ENCODE measurements around the gene SYS1. TPM values are rescaled to one million over a fixed set of nuclear protein-coding genes. Genes with fewer than 3 reads are reported as not detected.
A peak's percentile ranks its signal among the peaks of the same experiment; 100 is the strongest.

The SYS1 gene
- total and polyA plus RNA-seq, 10 donors, result 15.1 to 69.8 (median 32.2) TPM

GRCh38 chr20:45359406-45360148 lies 3.4 kb upstream of the SYS1 start:
- Histone ChIP-seq H3K9me3 (no peaks in the 10 kb centered on the region), H3K27me3 (replicated peaks in 1 of 7) (no peaks in the 10 kb centered on the region), H3K36me3 (no peaks in the 10 kb centered on the region), H3K4me1 (peaks cover 12 to 72% (median 54%) of the 10 kb centered on the region in 6 donors), H3K27ac (peak overlapping the region; percentile 43 to 96 (median 74)), H3K4me3 (no peak overlapping the region)
- intact Hi-C loops (cut with DNase I; ENCODE audit: low total_unique reads), result no loop called here
- no peak for DNase-seq
- 68 to 77% (median 72%) methylated on average over 9 of the region's 9 CpGs for WGBS, 5 donors
- TF ChIP-seq CTCF (IDR thresholded peaks at IDR 0.05 in 8 of 11, conservative IDR thresholded peaks at IDR 0.05 in 3 of 11), result no peak
- no peak for TF ChIP-seq POLR2AphosphoS5 (IDR thresholded peaks at IDR 0.05)
- no peak for TF ChIP-seq POLR2A (IDR thresholded peaks at IDR 0.05)

- intact Hi-C loops (cut with DNase I; ENCODE audit: low total_unique reads), result no loop called here
- H3K4me1 ChIP-seq, result peaks cover 14 to 95% (median 71%) of the 10 kb centered on the region in 6 donors
- peak overlapping the region in 1 of 8 donors; percentile 81 for H3K4me3 ChIP-seq
- H3K36me3 ChIP-seq, result peaks cover 0 to 21% (median 17%) of the 10 kb centered on the region in 6 donors
- no peak for DNase-seq
- H3K27ac ChIP-seq, result peak overlapping the region in 4 of 8 donors; percentile 93 to 96 (median 94)
- H3K27me3 ChIP-seq (replicated peaks in 1 of 7), result no peaks in the 10 kb centered on the region
- H3K9me3 ChIP-seq, result no peaks in the 10 kb centered on the region
- 46 to 69% (median 55%) methylated on average over 6 of the region's 6 CpGs for WGBS, 5 donors
- TF ChIP-seq CTCF (IDR thresholded peaks at IDR 0.05 in 8 of 11, conservative IDR thresholded peaks at IDR 0.05 in 3 of 11), result no peak
- no peak for TF ChIP-seq POLR2A (IDR thresholded peaks at IDR 0.05)
- no peak for TF ChIP-seq POLR2AphosphoS5 (IDR thresholded peaks at IDR 0.05)
These were observed 1.2 kb upstream of the SYS1 start for GRCh38 chr20:45361793-45362192.

GRCh38 chr20:45363611-45364492 lies 896 bp downstream of the SYS1 start:
- peak overlapping the region; percentile 93 to 98 (median 96) for H3K27ac ChIP-seq
- peaks cover 0 to 41% (median 30%) of the 10 kb centered on the region in 6 donors for H3K36me3 ChIP-seq
- H3K4me1 ChIP-seq, result peaks cover 28 to 95% (median 76%) of the 10 kb centered on the region in 6 donors
- no peak for DNase-seq
- intact Hi-C loops (cut with DNase I; ENCODE audit: low total_unique reads), result no loop called here
- 20 to 63% (median 25%) methylated on average over 9 to 23 of the region's 23 CpGs for WGBS, 5 donors
- H3K4me3 ChIP-seq, result peak overlapping the region; percentile 58 to 93 (median 80)
- TF ChIP-seq POLR2AphosphoS5 (IDR thresholded peaks at IDR 0.05), result no peak
- no peak for TF ChIP-seq POLR2A (IDR thresholded peaks at IDR 0.05)
- TF ChIP-seq CTCF (IDR thresholded peaks at IDR 0.05 in 8 of 11, conservative IDR thresholded peaks at IDR 0.05 in 3 of 11), result no peak
- no peaks in the 10 kb centered on the region for H3K9me3 ChIP-seq
- H3K27me3 ChIP-seq (replicated peaks in 1 of 7), result no peaks in the 10 kb centered on the region

All from spleen (tissue), 11 donors.